ENCODE data around the gene TGM6. TPM values are rescaled to one million over a fixed set of nuclear protein-coding genes. Genes with fewer than 3 reads are reported as not detected.

Gene TGM6
- polyA plus RNA-seq, 1 experiment = not detected

DNA sequence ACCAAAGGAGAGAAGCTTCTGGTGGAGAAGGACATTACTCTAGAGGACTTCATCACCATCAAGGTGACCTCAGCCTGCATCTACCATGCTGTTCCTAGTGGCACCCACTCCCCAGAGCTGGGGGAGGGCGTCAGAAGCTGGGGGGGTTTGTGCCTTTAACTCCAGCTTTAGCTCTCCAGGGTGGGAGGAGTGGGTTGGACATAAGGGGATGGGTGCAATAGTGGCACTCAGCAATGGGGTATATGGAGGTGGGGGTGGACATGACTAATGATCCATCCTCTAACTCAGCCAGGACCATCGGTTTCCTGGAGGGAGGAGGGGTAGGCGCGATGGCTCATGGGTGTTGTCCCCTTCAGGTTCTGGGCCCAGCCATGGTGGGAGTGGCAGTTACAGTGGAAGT, 49.8 kb downstream of the TGM6 start:
- CTCF ChIA-PET = no interaction called here

GRCh38 chr20:2431185-2431584, 50.5 kb downstream of the TGM6 start:
- Histone ChIP-seq H3K9me3 (ENCODE audit: control insufficient read depth, insufficient read depth, low read length) (no peaks in the 10 kb centered on the region), H3K27ac (ENCODE audit: low read depth, low read length) (no peak overlapping the region), H3K27me3 (ENCODE audit: control insufficient read depth, insufficient read depth, low read length) (no peaks in the 10 kb centered on the region), H3K4me3 (ENCODE audit: low read depth, low read length) (no peak overlapping the region)
- ChIA-PET POLR2A (no interaction called here), CTCF (no interaction called here)
- TF ChIP-seq, protein P1, sequence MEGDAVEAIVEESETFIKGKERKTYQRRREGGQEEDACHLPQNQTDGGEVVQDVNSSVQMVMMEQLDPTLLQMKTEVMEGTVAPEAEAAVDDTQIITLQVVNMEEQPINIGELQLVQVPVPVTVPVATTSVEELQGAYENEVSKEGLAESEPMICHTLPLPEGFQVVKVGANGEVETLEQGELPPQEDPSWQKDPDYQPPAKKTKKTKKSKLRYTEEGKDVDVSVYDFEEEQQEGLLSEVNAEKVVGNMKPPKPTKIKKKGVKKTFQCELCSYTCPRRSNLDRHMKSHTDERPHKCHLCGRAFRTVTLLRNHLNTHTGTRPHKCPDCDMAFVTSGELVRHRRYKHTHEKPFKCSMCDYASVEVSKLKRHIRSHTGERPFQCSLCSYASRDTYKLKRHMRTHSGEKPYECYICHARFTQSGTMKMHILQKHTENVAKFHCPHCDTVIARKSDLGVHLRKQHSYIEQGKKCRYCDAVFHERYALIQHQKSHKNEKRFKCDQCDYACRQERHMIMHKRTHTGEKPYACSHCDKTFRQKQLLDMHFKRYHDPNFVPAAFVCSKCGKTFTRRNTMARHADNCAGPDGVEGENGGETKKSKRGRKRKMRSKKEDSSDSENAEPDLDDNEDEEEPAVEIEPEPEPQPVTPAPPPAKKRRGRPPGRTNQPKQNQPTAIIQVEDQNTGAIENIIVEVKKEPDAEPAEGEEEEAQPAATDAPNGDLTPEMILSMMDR (IDR thresholded peaks at IDR 0.05; ENCODE audit: low read depth, low read length) = no peak
- no peak for DNase-seq (ENCODE audit: low read depth, low spot score)

More for the DNA sequence above, 49.8 kb downstream of the TGM6 start:
- Histone ChIP-seq H3K27me3 (ENCODE audit: control insufficient read depth, insufficient read depth, low read length) (no peaks in the 10 kb centered on the region), H3K9me3 (ENCODE audit: control insufficient read depth, insufficient read depth, low read length) (no peaks in the 10 kb centered on the region), H3K4me3 (ENCODE audit: low read depth, low read length) (no peak overlapping the region), H3K27ac (ENCODE audit: low read depth, low read length) (no peak overlapping the region)
- TF ChIP-seq, protein P1 (IDR thresholded peaks at IDR 0.05; ENCODE audit: low read depth, low read length) = no peak
- POLR2A ChIA-PET = no interaction called here
- DNase-seq (ENCODE audit: low read depth, low spot score) = no peak

GRCh38 chr20:2446845-2447244, 66.1 kb downstream of the TGM6 start:
- DNase-seq (ENCODE audit: low read depth, low spot score) = no peak
- TF ChIP-seq, protein P1 (IDR thresholded peaks at IDR 0.05; ENCODE audit: low read depth, low read length) = no peak
- H3K4me3 ChIP-seq (ENCODE audit: low read depth, low read length) = no peak overlapping the region
- POLR2A ChIA-PET = no interaction called here
- H3K9me3 ChIP-seq (ENCODE audit: control insufficient read depth, insufficient read depth, low read length) = no peaks in the 10 kb centered on the region
- CTCF ChIA-PET = interaction anchor here (0.5 kb wide), 1 partner anchor 120 kb away, joined by 4 read pairs; no protein-coding TSS in a partner anchor
- H3K27me3 ChIP-seq (ENCODE audit: control insufficient read depth, insufficient read depth, low read length) = no peaks in the 10 kb centered on the region
- H3K27ac ChIP-seq (ENCODE audit: low read depth, low read length) = no peak overlapping the region

DNA sequence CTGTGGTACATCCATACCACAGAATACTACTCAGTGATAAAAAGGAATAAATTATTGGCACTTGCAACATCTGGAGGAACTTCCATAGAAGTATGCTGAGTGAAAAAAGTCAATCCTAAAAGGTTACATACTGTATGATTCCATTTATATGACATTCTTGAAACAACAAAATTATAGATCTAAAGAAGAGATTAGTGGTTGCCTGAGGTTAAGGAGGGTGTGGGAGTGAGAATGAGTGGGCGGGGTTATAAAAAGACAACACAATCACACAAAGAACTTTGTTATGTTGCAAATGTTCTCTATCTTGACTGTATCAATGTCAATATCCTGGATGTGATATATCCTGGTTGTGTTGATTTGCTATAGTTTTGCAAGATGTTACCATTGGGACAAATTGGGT, 68.7 kb downstream of the TGM6 start:
- DNase-seq (ENCODE audit: low read depth, low spot score) = no peak
- ChIA-PET CTCF (no interaction called here), POLR2A (no interaction called here)
- H3K27ac ChIP-seq (ENCODE audit: low read depth, low read length) = no peak overlapping the region
- TF ChIP-seq, protein P1 (IDR thresholded peaks at IDR 0.05; ENCODE audit: low read depth, low read length) = no peak
- no peak overlapping the region for H3K4me3 ChIP-seq (ENCODE audit: low read depth, low read length)
- no peaks in the 10 kb centered on the region for H3K27me3 ChIP-seq (ENCODE audit: control insufficient read depth, insufficient read depth, low read length)
- no peaks in the 10 kb centered on the region for H3K9me3 ChIP-seq (ENCODE audit: control insufficient read depth, insufficient read depth, low read length)

DNA sequence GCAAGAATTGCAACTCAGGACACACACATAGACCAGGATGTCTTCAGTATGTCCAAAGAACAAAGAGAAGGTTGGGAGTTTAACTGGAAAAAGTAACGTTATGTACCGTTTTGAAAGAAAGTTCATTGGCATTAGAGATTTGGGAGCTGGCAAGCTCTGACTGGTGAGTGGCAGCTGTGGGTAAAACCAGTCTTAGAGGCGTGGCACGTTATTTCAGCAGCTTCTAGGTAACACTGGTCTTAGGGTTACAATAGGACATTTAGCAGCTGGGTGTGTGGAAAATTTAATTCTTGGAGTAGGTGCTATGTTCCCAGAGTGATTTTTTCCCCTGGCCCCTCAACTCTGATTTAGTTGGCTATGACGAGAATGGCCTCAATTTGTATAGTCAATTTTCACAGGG, 70.7 kb downstream of the TGM6 start:
- Histone ChIP-seq H3K4me3 (ENCODE audit: low read depth, low read length) (no peak overlapping the region), H3K27me3 (ENCODE audit: control insufficient read depth, insufficient read depth, low read length) (no peaks in the 10 kb centered on the region), H3K9me3 (ENCODE audit: control insufficient read depth, insufficient read depth, low read length) (no peaks in the 10 kb centered on the region), H3K27ac (ENCODE audit: low read depth, low read length) (no peak overlapping the region)
- TF ChIP-seq, protein P1 (IDR thresholded peaks at IDR 0.05; ENCODE audit: low read depth, low read length) = no peak
- ChIA-PET POLR2A (no interaction called here), CTCF (interaction anchor here (0.9 to 3.7 kb wide), 13 partner anchors 10 to 244 kb away, joined by 3 to 26 read pairs (median 8); partner anchors contain the start of gene SNRPB)
- DNase-seq (ENCODE audit: low read depth, low spot score) = no peak

Measured in AG04450 (cell line).